HAP-1 (cell line): Measurements from ENCODE around the gene ANKDD1B.
"Not testable (repeated sequence)": the region's sequence is repeated elsewhere in the genome, so short reads cannot be mapped to it uniquely, and the experiment has no call there.

ENCODE experiments used
- DNase-seq, 2 experiments: peaks; one replicate each; pipeline ENCODE4 v3.0.0-alpha.2; 2016 to 2020; ENCODE audit warnings: low spot score in 2 of 2
- H3K27me3 ChIP-seq: fragments of 250-450 bp; sonication (Bioruptor Pico); 2 replicates; pipeline ENCODE4 v1.5.1; 2020; ENCODE audit warnings: low read depth, mild to moderate bottlenecking, moderate library complexity
- H3K36me3 ChIP-seq: fragments of 250-450 bp; sonication (Bioruptor Pico); replicated peaks from 2 replicates; pipeline ENCODE4 v1.5.1; 2020; ENCODE audit warnings: mild to moderate bottlenecking
- H3K4me1 ChIP-seq: fragments of 250-450 bp; sonication (Bioruptor Pico); 2 replicates; pipeline ENCODE4 v1.5.1; 2020; ENCODE audit warnings: mild to moderate bottlenecking
- H3K4me3 ChIP-seq: fragments of 250-450 bp; sonication (Bioruptor Pico); 2 replicates; pipeline ENCODE4 v1.5.1; 2020; ENCODE audit warnings: mild to moderate bottlenecking, moderate library complexity
- H3K9me3 ChIP-seq: fragments of 250-450 bp; sonication (Bioruptor Pico); 2 replicates; pipeline ENCODE4 v1.5.1; 2020; ENCODE audit warnings: mild to moderate bottlenecking, moderate library complexity
- in situ Hi-C: fragments of 300-500 bp; cut with MboI; formaldehyde crosslinking; loops from 3 replicates; pipeline ENCODE4 v1.14.3; 2020; ENCODE audit warnings: low sequenced_read_pairs, inconsistent platforms, mixed read lengths

ANKDD1B gene

GRCh38 chr5:75603821-75604220 lies 7.4 kb upstream of the ANKDD1B start:
- Histone ChIP-seq H3K27me3 (no peaks in the 10 kb centered on the region), H3K4me1 (peaks cover 14% of the 10 kb centered on the region), H3K36me3 (no peaks in the 10 kb centered on the region), H3K9me3 (no peaks in the 10 kb centered on the region), H3K4me3 (no peak overlapping the region)
- DNase-seq, result no peak
- in situ Hi-C loops, result no loop called here

DNA sequence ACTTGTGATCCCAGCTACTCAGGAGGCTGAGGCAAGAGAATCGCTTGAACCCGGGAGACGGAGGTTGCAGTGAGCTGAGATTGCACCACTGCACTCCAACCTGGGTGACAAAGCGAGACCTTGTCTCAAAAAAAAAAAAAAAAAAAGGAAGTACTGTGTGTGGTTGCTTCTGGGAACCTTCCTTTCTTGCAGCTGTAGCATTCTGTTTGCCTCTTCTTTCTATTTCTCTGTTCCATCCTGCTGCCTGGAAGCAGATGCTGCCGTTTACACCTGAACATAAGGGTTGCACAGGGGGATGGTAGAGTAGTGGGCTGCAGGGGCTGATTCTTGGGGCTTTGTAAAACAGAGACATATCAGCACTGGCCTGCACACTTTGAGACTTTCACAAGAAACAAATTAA lies 3.9 kb upstream of the ANKDD1B start:
- H3K4me3 ChIP-seq, H3K9me3 ChIP-seq, H3K27me3 ChIP-seq, in situ Hi-C loops, DNase-seq, H3K36me3 ChIP-seq: not testable (repeated sequence)
- peaks cover 23% of the 10 kb centered on the region for H3K4me1 ChIP-seq

- Histone ChIP-seq H3K36me3 (no peaks in the 10 kb centered on the region), H3K27me3 (no peaks in the 10 kb centered on the region), H3K4me1 (peaks cover 23% of the 10 kb centered on the region), H3K9me3 (no peaks in the 10 kb centered on the region), H3K4me3 (no peak overlapping the region)
- DNase-seq, result no peak
- in situ Hi-C loops, result no loop called here
Measured at GRCh38 chr5:75608870-75609269, 2.4 kb upstream of the ANKDD1B start.

DNA sequence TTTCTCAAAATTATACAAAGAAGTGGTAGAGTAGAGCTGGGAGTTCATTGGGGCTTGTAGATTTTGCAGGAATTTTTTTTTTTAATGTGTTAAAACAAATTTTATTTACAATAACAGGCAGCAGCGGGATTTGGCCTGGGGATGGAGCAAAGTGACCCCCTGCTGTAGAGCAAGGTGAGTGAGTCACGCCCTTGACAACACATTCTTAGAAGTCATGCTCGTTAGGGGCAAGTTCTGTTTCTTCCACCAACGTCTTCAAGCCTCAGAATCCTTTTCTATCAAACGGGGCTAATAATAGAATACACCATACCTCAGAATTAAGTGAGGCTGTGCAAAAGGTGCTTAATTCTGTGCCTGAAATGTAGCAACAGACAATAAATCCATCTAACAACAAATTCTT lies 1.1 kb upstream of the ANKDD1B start:
- no peaks in the 10 kb centered on the region for H3K27me3 ChIP-seq
- no peak for DNase-seq
- no peaks in the 10 kb centered on the region for H3K9me3 ChIP-seq
- H3K4me3 ChIP-seq, result no peak overlapping the region
- peaks cover 22% of the 10 kb centered on the region for H3K4me1 ChIP-seq
- in situ Hi-C loops, result no loop called here
- no peaks in the 10 kb centered on the region for H3K36me3 ChIP-seq

- in situ Hi-C loops, H3K9me3 ChIP-seq, H3K27me3 ChIP-seq, H3K4me3 ChIP-seq, H3K36me3 ChIP-seq: not testable (repeated sequence)
- DNase-seq, result peak; percentile 46 to 68
- peaks cover 16% of the 10 kb centered on the region for H3K4me1 ChIP-seq
Measured at GRCh38 chr5:75610859-75611310, 368 bp upstream of the ANKDD1B start.

DNA sequence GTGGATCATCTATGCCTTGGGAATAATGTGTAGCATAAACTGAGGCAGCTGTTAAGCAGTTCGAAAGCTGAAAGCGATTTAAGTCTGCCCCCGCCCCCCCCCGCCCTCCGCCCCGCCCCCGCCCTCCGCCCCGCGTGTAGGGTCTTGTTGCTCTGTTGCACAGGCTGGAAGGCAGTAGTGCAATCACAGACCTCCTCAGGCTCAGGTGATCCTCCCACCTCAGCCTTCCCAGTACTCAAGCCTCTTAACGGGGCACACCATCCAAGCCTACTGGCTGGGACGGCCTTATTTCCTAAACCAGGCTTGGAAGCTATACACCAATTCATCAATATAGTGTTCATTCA lies 945 bp downstream of the ANKDD1B start:
- H3K4me1 ChIP-seq, result peaks cover 9% of the 10 kb centered on the region
- in situ Hi-C loops, result no loop called here
- no peak for DNase-seq
- H3K9me3 ChIP-seq, result no peaks in the 10 kb centered on the region
- H3K27me3 ChIP-seq, result no peaks in the 10 kb centered on the region
- H3K36me3 ChIP-seq, result no peaks in the 10 kb centered on the region
- no peak overlapping the region for H3K4me3 ChIP-seq

DNA sequence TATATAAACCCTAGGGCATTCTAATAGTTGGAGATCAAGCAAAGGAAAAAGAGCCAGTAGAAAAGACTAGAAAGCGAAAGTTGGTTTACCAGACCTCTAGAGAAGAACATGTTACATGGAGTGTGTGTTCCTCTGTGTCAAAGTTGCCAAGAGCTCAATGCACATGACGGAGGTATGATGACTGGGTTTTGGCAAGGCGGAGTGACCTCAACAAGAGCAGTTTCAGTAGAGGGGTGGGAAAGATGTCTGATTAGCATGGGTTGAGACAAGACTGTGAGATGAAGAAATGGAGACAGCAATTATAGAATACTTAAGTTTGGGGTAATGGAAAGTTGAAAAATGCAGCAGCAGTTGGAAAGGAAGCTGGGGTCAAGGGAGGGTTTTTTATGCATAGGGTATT lies 1.6 kb downstream of the ANKDD1B start:
- no peak for DNase-seq
- Histone ChIP-seq H3K36me3 (no peaks in the 10 kb centered on the region), H3K9me3 (no peaks in the 10 kb centered on the region), H3K4me3 (no peak overlapping the region), H3K4me1 (peaks cover 9% of the 10 kb centered on the region), H3K27me3 (no peaks in the 10 kb centered on the region)
- in situ Hi-C loops, result no loop called here

- no peak for DNase-seq
- Histone ChIP-seq H3K4me1 (peaks cover 9% of the 10 kb centered on the region), H3K9me3 (no peaks in the 10 kb centered on the region), H3K36me3 (no peaks in the 10 kb centered on the region), H3K4me3 (no peak overlapping the region), H3K27me3 (no peaks in the 10 kb centered on the region)
- in situ Hi-C loops, result no loop called here
Measured at GRCh38 chr5:75614176-75614575, 2.9 kb downstream of the ANKDD1B start.

- Histone ChIP-seq H3K36me3 (no peaks in the 10 kb centered on the region), H3K9me3 (no peaks in the 10 kb centered on the region), H3K4me3 (no peak overlapping the region), H3K27me3 (no peaks in the 10 kb centered on the region), H3K4me1 (no peaks in the 10 kb centered on the region)
- in situ Hi-C loops, result no loop called here
- no peak for DNase-seq
Measured at GRCh38 chr5:75616371-75616881, 5.2 kb downstream of the ANKDD1B start.

DNA sequence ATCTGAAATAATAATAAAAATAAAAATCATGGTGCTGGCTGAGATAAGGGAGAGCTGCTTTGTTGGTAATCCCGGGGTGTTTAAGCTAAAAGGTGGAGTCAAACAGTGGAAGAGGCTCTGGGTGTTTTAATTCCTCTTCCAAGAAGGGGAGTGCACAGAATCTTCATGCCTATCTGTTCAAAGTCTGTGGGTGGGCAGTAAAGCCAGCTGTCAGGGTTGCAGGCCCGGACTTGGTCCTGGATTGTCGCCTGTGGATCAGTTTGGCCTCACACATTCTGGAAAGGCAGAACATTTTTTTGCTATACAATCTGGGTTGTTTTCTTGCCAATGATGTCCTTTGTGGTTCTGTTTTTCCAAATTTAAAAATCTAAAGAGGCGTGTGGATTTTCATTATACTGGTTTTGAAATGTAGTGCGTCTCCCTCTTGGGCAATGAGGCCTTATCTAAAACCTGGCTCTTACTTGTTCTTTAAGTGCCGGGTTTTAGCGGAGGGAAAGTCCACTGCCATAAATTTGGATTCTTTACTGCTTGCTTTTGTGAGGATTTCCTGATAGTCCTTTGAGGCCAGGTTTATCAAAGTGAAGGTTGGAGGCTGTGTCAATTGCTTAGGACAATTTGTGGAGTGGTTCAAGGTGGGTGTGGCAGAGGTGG lies 5.8 kb downstream of the ANKDD1B start:
- Histone ChIP-seq H3K27me3 (no peaks in the 10 kb centered on the region), H3K4me1 (no peaks in the 10 kb centered on the region), H3K9me3 (no peaks in the 10 kb centered on the region), H3K36me3 (no peaks in the 10 kb centered on the region), H3K4me3 (no peak overlapping the region)
- in situ Hi-C loops, result no loop called here
- DNase-seq, result no peak

DNA sequence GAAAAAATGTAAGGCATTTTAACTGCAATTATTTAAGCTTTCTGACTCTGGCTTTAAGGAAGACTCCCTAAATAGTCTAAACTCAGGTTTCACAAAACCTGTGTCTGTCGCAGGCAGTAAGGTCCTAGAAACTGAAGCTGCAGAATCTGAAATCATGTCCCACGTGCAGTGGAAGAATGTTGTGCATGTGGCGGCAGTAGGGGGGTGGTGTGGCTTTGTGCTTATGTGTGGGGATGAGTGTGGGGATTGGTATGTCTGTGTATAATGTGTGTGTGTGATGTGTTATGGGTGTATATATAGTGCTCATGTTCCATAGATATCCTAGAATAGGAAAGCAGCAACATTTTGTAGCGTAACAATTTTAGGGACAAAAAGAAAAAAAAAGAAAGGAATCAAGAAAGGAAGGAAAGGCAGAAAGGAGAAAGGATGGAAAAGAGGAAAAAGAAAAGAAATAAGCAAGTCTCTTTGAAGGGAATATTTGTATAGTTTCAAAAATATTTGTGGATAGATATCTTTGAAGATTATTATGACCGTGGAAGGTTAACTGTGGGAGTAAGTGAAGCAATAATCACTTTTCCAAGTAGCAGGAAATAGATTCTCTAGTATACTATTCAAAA lies 6.6 kb downstream of the ANKDD1B start:
- Histone ChIP-seq H3K4me3 (no peak overlapping the region), H3K9me3 (no peaks in the 10 kb centered on the region), H3K36me3 (no peaks in the 10 kb centered on the region), H3K4me1 (no peaks in the 10 kb centered on the region), H3K27me3 (no peaks in the 10 kb centered on the region)
- no peak for DNase-seq
- in situ Hi-C loops, result no loop called here

- no peaks in the 10 kb centered on the region for H3K36me3 ChIP-seq
- in situ Hi-C loops, result no loop called here
- H3K4me3 ChIP-seq, result no peak overlapping the region
- no peaks in the 10 kb centered on the region for H3K4me1 ChIP-seq
- no peaks in the 10 kb centered on the region for H3K27me3 ChIP-seq
- H3K9me3 ChIP-seq, result no peaks in the 10 kb centered on the region
- DNase-seq, result no peak
Measured at GRCh38 chr5:75620184-75620959, 9.1 kb downstream of the ANKDD1B start.

DNA sequence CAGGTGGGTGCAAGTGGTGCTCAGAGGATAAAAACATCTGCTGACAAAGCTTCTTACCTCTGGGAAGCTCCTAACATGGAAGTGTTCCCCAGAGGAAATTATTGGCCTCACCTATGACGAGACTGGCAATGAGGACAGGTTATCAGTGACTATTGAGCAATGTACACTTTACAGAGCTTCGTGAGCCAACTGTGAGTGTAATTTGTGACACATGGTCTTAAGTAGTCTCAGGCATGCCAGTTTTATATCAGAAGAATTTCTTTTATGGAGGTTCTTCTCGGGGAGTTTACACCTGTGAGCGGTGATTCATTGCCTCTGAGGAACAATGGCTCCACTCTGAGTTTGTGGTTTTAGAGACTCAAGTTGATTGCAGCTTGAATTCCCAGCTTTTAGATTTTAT lies 11.3 kb downstream of the ANKDD1B start:
- in situ Hi-C loops, result no loop called here
- H3K27me3 ChIP-seq, result no peaks in the 10 kb centered on the region
- no peak for DNase-seq
- no peaks in the 10 kb centered on the region for H3K4me1 ChIP-seq
- H3K9me3 ChIP-seq, result no peaks in the 10 kb centered on the region
- H3K36me3 ChIP-seq, result no peaks in the 10 kb centered on the region
- H3K4me3 ChIP-seq, result no peak overlapping the region

DNA sequence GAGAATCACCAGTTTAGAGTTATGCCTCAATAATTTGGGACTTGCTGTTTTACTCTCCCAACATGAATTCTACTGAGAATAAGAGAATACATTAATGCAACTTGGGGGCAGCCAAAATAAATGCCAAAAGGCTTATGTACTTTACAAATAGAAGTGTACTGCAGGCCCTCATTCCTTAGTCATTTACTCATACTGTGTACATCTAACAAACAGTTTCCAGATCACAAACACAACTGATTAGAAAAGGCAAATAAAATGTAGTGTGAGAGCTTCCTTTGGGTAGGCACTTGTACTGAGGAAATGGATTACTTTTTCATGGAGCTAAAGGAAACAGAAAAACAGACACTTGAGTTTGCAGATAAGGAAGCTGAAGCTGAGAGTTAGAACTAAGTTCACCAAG lies 12.6 kb downstream of the ANKDD1B start:
- H3K9me3 ChIP-seq, result no peaks in the 10 kb centered on the region
- H3K4me1 ChIP-seq, result no peaks in the 10 kb centered on the region
- H3K4me3 ChIP-seq, result no peak overlapping the region
- in situ Hi-C loops, result no loop called here
- no peaks in the 10 kb centered on the region for H3K36me3 ChIP-seq
- no peaks in the 10 kb centered on the region for H3K27me3 ChIP-seq
- DNase-seq, result no peak
